HFF-Myc (cell line): ENCODE data around the gene MFSD1.
A peak's percentile ranks its signal among the peaks of the same experiment; 100 is the strongest.

Experiments used
- DNase-seq: peaks from one replicate; pipeline ENCODE4 v3.0.0-alpha.2; 2011; ENCODE audit warnings: low read depth; ENCODE audit errors: extremely low read depth
- H3K4me3 ChIP-seq: replicated peaks from 2 replicates; pipeline ENCODE4 v1.5.1; 2011; ENCODE audit warnings: low read depth, mild to moderate bottlenecking, control low read depth, low read length
- CTCF ChIP-seq: IDR thresholded peaks from 2 replicates; pipeline ENCODE4 v1.5.1; 2012; ENCODE audit warnings: mild to moderate bottlenecking, low read depth, low read length, control low read depth; ENCODE audit errors: missing control alignments

Gene MFSD1

DNA sequence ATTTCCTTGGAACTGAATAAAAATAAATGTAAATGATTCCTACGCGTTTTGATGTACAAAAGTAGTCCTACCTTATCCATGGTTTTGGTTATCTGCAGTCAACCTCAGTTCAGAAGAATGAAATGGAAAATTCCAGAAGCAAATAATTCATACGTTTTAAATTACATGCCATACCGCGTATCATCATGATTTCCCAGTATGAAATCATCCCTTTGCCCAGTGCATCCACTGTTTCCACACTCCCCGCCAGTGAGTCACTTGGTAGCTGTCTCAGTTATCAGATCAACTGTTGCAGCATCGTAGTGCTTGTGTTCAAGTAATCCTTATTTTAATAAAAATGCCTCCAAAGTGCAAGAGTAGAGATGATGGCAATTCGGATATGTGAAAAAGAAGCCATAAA is 9.1 kb upstream of the MFSD1 start:
- no peak overlapping the region for H3K4me3 ChIP-seq
- DNase-seq: no peak
- TF ChIP-seq CTCF: no peak

DNA sequence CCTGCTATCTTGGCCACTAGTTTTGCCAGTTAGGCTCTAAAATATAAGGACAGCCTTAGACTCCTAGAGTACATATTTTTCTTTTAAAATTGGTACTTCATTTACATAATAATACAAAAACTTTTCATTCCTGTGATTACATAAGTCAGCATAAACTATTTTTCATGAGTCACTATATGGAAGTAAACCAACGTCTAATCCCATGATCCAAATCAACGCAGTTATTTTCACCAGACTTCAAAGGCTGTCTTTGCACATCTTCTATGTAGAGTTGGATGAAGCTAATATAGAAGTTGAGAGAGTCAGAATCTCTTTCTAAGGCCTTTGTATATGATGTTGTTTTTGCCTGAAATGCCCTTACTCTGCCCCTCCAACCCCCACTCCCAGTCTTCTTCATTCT is 7.6 kb upstream of the MFSD1 start:
- H3K4me3 ChIP-seq: no peak overlapping the region
- no peak for DNase-seq
- no peak for TF ChIP-seq CTCF

DNA sequence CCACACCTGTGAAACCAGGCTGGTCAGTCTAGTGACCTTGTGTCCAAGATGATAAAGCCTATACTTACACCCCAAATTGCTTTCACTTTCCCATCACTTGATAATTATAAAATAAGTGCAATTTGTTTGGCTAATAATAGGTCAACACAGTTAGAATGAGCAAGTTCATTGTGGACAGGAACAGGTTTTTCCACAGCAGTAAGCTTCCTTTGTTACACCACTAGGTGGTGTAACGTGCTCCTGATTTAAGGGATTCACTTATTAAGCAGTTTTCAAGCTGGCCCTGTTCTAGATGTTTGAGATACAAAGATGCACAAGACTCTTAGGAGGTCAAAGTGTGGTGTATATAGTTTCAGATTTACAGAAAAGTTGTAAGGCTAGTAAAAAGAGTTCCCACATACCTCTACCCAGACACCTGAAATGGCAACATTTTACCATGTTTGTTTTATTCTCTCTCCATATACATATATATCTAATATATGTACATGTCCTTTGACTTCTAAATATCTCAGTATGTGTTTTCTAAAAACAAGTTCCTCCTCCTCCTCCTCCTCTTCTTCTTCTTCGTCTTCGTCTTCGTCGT is 6.8 kb upstream of the MFSD1 start:
- DNase-seq: no peak
- no peak overlapping the region for H3K4me3 ChIP-seq
- peak; percentile 61 for TF ChIP-seq CTCF

DNA sequence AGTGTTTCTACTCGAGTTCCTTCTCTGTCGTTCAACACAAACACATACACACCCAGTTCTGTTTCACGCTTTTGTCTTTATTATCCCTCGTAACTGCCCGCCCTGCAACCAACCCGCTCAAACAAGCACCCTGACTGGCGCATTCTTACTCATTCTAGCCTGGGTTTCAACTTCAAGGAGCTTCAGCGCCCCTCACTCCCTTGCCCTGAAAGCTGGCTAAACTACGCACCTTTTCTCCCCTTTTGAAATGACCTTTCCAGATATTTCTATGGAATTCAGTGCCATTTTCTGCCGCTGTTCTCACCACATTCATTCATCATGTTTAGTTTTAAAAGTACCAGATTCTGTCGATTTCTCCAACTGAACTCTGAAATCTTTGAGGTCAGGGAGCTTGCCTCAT is 653 bp upstream of the MFSD1 start:
- no peak for DNase-seq
- peak overlapping the region; percentile 89 for H3K4me3 ChIP-seq
- TF ChIP-seq CTCF: no peak

DNA sequence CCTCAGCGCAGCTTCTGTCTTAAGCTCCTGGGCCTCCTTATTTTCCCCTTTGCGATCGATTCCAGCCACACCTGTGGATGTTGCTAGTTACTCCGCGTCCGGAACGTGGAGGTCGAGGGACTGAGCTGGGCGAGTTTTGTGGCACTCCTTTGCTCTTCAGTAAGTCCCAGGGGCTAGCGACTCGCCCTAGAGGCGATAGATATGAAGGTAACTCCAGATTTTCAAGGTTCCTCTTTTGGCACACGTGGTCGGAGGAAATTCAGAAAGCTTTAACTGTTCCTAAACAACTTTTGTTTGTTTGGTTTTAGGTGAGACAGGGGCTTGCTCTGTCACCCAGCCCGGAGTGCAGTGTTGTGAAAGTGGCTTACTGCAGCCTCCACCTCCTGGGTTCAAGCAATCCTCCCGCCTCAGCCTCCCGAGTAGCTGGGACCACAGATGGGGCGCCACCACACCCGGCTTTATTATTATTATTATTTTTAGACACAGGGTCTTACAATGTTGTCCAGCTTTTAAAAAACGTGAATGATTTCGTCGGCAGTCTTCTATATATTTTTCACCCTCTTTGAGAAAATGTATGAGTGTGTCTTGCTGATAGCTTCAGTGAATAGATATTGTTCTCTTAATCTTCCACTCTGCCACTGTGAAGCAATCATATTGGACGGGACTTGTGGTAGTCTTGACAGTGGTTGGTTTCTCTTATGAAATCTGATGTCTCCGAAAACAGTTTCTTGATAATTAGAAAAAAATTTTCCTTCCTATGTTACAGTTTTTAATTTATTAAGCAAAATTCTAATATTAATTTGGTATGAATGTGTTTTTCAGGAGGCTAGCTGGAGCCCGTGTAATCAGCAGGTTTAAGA is 785 bp downstream of the MFSD1 start:
- H3K4me3 ChIP-seq: peak overlapping the region; percentile 89
- no peak for TF ChIP-seq CTCF
- DNase-seq: no peak

DNA sequence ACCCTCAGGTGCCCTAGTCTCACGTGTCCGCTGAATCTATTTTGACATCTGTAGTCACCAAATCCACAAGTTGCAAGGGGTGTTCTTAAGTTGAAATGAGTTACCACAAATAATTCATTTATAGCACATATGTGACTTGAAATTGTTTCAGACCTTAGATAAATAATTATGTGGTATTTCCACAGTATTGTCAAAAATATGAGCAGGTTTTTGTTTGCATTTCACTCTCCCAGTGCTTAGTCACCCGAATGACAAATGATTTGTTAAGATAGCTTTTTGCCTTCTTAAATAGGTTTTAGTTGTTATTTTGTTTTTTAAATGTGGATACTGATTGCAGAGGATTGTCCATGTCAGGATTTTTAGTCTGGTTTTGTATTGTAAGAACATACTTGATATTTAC is 2.6 kb downstream of the MFSD1 start:
- no peak for TF ChIP-seq CTCF

More for the DNA sequence above, 2.6 kb downstream of the MFSD1 start:
- no peak overlapping the region for H3K4me3 ChIP-seq
- DNase-seq: no peak
